Mesenchymal stem cell (in vitro differentiated cells and primary cell): ENCODE results near the gene UPK1B.
A peak's percentile ranks its signal among the peaks of the same experiment; 100 is the strongest.

Experiments
- DNase-seq: peaks from one replicate; pipeline ENCODE4 v3.0.0-alpha.2; 2013
- H2AFZ ChIP-seq: one replicate; pipeline ENCODE4 v1.6.1; 2013; ENCODE audit warnings: low read depth, mild to moderate bottlenecking, control low read depth, inconsistent platforms, low read length, moderate library complexity
- H2AK5ac ChIP-seq: 2 replicates; pipeline ENCODE4 v1.6.1; 2013; ENCODE audit warnings: low read length, moderate library complexity, mild to moderate bottlenecking, inconsistent platforms; ENCODE audit not compliant: severe bottlenecking
- H2BK120ac ChIP-seq: one replicate; pipeline ENCODE4 v1.6.1; 2013; ENCODE audit warnings: low read depth, mild to moderate bottlenecking, inconsistent platforms, low read length, moderate library complexity
- H2BK12ac ChIP-seq, 2 experiments: one replicate each; pipeline ENCODE4 v1.6.1; 2013; ENCODE audit warnings: inconsistent platforms in 2 of 2, low read length in 2 of 2, mild to moderate bottlenecking in 2 of 2, moderate library complexity in 2 of 2, control low read depth in 1 of 2
- H2BK15ac ChIP-seq: one replicate; pipeline ENCODE4 v1.6.1; 2013; ENCODE audit warnings: mild to moderate bottlenecking, low read depth, inconsistent platforms; ENCODE audit not compliant: poor library complexity, severe bottlenecking
- H2BK5ac ChIP-seq: 2 replicates; pipeline ENCODE4 v1.6.1; 2013; ENCODE audit warnings: low read depth, mild to moderate bottlenecking, low read length, control low read depth, inconsistent platforms; ENCODE audit not compliant: poor library complexity, severe bottlenecking
- H3K14ac ChIP-seq, 2 experiments: one replicate each; pipeline ENCODE4 v1.6.1; 2013; ENCODE audit warnings: inconsistent platforms in 2 of 2, low read length in 2 of 2, control low read depth in 1 of 2, mild to moderate bottlenecking in 1 of 2, moderate library complexity in 1 of 2
- H3K18ac ChIP-seq, 2 experiments: one replicate each; pipeline ENCODE4 v1.6.1; 2013; ENCODE audit warnings: inconsistent platforms in 2 of 2, low read length in 2 of 2, control low read depth in 1 of 2, low read depth in 1 of 2, mild to moderate bottlenecking in 1 of 2
- H3K23ac ChIP-seq, 2 experiments: one replicate each; pipeline ENCODE4 v1.6.1; 2013; ENCODE audit warnings: inconsistent platforms in 2 of 2, low read length in 2 of 2, mild to moderate bottlenecking in 2 of 2, moderate library complexity in 2 of 2, control low read depth in 1 of 2
- H3K27ac ChIP-seq: 2 replicates; pipeline ENCODE4 v1.5.1; 2013; ENCODE audit warnings: mild to moderate bottlenecking, moderate library complexity, low read length, control low read depth, inconsistent platforms; ENCODE audit not compliant: poor library complexity, severe bottlenecking
- H3K27me3 ChIP-seq, 2 experiments: 2 replicates each; pipeline versions ENCODE4 v1.6.1 to v1.7.0; 2013; ENCODE audit warnings: low read length in 2 of 2, mild to moderate bottlenecking in 2 of 2, moderate library complexity in 2 of 2, control low read depth in 1 of 2, inconsistent platforms in 1 of 2; ENCODE audit not compliant: control insufficient read depth in 1 of 2, insufficient read depth in 1 of 2
- H3K36me3 ChIP-seq, 2 experiments: 2 replicates each; pipeline versions ENCODE4 v1.6.1 to v1.7.0; 2013; ENCODE audit warnings: low read length in 2 of 2, control low read depth in 1 of 2, inconsistent platforms in 1 of 2, low read depth in 1 of 2, mild to moderate bottlenecking in 1 of 2; ENCODE audit not compliant: insufficient read depth in 2 of 2, control insufficient read depth in 1 of 2
- H3K4ac ChIP-seq, 2 experiments: one replicate each; pipeline ENCODE4 v1.6.1; 2013; ENCODE audit warnings: inconsistent platforms in 2 of 2, low read length in 2 of 2, mild to moderate bottlenecking in 2 of 2, moderate library complexity in 2 of 2, control low read depth in 1 of 2, low read depth in 1 of 2
- H3K4me1 ChIP-seq: 2 replicates; pipeline ENCODE4 v1.6.1; 2013; ENCODE audit warnings: low read depth, low read length, control low read depth; ENCODE audit not compliant: control insufficient read depth, insufficient read depth
- H3K4me2 ChIP-seq: 2 replicates; pipeline ENCODE4 v1.6.1; 2013; ENCODE audit warnings: low read length, mild to moderate bottlenecking, inconsistent platforms; ENCODE audit not compliant: poor library complexity, severe bottlenecking
- H3K4me3 ChIP-seq, 2 experiments: 2 replicates each; pipeline versions ENCODE4 v1.5.1 to v1.7.0; 2013; ENCODE audit warnings: low read length in 2 of 2, mild to moderate bottlenecking in 2 of 2, control low read depth in 1 of 2, low read depth in 1 of 2; ENCODE audit not compliant: insufficient read depth in 1 of 2
- H3K79me1 ChIP-seq: replicated peaks from 2 replicates; pipeline ENCODE4 v1.6.1; 2013; ENCODE audit warnings: mild to moderate bottlenecking, control low read depth, low read length, inconsistent platforms; ENCODE audit not compliant: poor library complexity, severe bottlenecking
- H3K9ac ChIP-seq: 2 replicates; pipeline ENCODE4 v1.7.0; 2013; ENCODE audit warnings: mild to moderate bottlenecking, low read length, moderate library complexity
- H3K9me3 ChIP-seq: 2 replicates; pipeline ENCODE4 v1.7.0; 2013; ENCODE audit warnings: mild to moderate bottlenecking, low read length; ENCODE audit not compliant: control insufficient read depth
- H4K8ac ChIP-seq: one replicate; pipeline ENCODE4 v1.6.1; 2013; ENCODE audit warnings: inconsistent platforms, mild to moderate bottlenecking, low read length, moderate library complexity
- H4K91ac ChIP-seq: one replicate; pipeline ENCODE4 v1.6.1; 2013; ENCODE audit warnings: mild to moderate bottlenecking, low read length, inconsistent platforms
- WGBS: methylation state at CpG from one replicate; pipeline ENCODE4 v1.1.7; 2013; ENCODE audit warnings: mixed read lengths; 5-methylcytosine and 5-hydroxymethylcytosine counted together

UPK1B gene

DNA sequence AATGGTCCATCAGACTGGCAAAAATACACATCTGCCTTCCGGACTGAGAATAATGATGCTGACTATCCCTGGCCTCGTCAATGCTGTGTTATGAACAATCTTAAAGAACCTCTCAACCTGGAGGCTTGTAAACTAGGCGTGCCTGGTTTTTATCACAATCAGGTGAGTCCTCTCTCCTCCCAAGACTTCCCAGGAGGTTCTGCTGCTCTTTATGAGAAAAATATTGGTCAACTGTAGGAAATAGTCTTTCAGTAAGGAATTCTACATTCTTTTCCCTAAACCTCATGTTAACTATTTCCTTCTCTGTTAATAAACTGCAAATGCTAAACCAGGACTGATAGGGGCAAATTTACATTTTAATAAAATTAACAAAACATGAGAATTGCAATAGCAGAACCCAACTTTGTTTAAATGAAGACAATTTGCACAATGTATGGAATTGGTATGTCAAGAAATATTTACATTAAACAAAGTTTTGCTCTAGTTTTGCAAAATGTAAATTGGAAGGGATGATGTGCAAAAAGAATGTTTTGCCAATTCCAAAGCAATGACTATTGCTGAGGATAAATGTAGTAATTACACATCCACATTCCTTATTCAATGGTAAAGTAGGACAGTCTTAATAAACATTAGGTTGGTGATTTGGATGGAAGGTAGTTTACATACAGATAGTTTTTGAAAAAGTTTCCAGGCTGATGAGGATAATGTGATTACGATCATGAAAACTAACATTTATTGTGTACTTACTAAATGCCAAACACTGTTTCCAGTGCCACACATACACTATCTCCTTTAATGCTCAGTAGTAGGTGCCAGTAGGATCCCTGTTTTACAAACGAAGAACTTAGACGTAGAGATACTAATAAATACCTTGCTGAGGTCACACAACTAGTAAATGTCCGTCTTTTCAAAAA, 21.1 kb downstream of the UPK1B start:
- WGBS: 88% methylated on average over 6 of the region's 7 CpGs

DNA sequence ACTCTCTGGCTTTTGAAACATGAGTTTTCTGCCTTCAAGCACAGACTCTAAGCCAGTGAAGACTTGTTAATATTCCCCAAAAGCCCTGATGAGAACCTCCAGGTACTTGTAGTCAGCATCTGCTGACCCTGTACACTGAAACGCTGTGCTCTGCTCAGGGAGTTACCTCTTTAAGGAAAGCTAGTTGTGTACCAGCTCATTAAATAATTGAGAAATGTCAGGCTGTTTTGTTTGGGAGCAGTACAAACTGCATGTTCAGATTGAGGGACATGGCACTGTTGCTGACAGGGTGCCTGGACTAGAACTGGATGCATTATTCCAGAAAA, 21.7 kb downstream of the UPK1B start:
- Histone ChIP-seq H3K27ac (peak overlapping the region; percentile 90), H4K91ac (no peak overlapping the region), H2AK5ac (peak overlapping the region; percentile 20), H3K27me3 (no peaks in the 10 kb centered on the region), H3K18ac (no peak overlapping the region), H3K4me3 (no peak overlapping the region), H4K8ac (no peak overlapping the region), H2BK12ac (no peak overlapping the region), H2AFZ (no peak overlapping the region), H3K9me3 (no peaks in the 10 kb centered on the region), H3K4me2 (no peak overlapping the region), H3K4ac (no peak overlapping the region), H2BK15ac (no peak overlapping the region), H2BK5ac (peak overlapping the region; percentile 36), H3K23ac (no peak overlapping the region), H3K14ac (no peak overlapping the region), H3K9ac (no peak overlapping the region), H3K79me1 (no peaks in the 10 kb centered on the region), H2BK120ac (no peak overlapping the region), H3K36me3 (no peaks in the 10 kb centered on the region), H3K4me1 (peaks cover 3% of the 10 kb centered on the region)
- DNase-seq: no peak
- 87% methylated on average over 1 of the region's 1 CpG for WGBS

More for the DNA sequence above, 21.1 kb downstream of the UPK1B start:
- no peak overlapping the region for H3K23ac ChIP-seq
- H2BK12ac ChIP-seq: no peak overlapping the region
- H3K27ac ChIP-seq: peak overlapping the region; percentile 91
- no peaks in the 10 kb centered on the region for H3K9me3 ChIP-seq
- peak overlapping the region; percentile 36 for H2BK5ac ChIP-seq
- no peak for DNase-seq
- no peak overlapping the region for H4K91ac ChIP-seq
- H3K27me3 ChIP-seq: no peaks in the 10 kb centered on the region
- peak overlapping the region; percentile 61 for H2AK5ac ChIP-seq
- no peaks in the 10 kb centered on the region for H3K36me3 ChIP-seq
- H3K9ac ChIP-seq: no peak overlapping the region
- no peak overlapping the region for H3K4ac ChIP-seq
- H3K4me3 ChIP-seq: no peak overlapping the region
- no peak overlapping the region for H2BK120ac ChIP-seq
- H3K79me1 ChIP-seq: no peaks in the 10 kb centered on the region
- H3K14ac ChIP-seq: no peak overlapping the region
- H4K8ac ChIP-seq: no peak overlapping the region
- H2BK15ac ChIP-seq: no peak overlapping the region
- no peak overlapping the region for H3K4me2 ChIP-seq
- no peak overlapping the region for H3K18ac ChIP-seq
- peaks cover 3% of the 10 kb centered on the region for H3K4me1 ChIP-seq
- no peak overlapping the region for H2AFZ ChIP-seq

DNA sequence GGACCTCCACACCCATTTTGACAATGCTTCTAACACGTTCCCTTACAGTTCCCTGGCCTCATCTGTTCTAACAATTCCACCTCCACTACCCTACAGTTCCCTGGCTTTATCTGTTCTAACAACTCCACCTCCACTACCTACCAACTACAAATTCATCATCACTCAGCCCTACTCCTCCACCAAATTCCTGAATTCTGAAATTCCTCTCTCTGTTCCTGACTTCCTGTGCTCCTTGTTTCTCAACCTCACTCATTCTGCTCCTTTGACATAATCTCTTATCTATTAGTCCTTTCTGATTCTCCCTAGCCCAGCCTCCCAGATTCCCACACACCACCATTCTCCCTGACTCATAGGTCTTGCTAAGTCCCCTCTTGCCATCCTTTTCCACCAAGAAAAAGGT, 22.5 kb downstream of the UPK1B start:
- Histone ChIP-seq H4K91ac (no peak overlapping the region), H3K9ac (no peak overlapping the region), H3K79me1 (no peaks in the 10 kb centered on the region), H3K23ac (no peak overlapping the region), H3K18ac (no peak overlapping the region), H3K4me2 (no peak overlapping the region), H3K4me1 (peaks cover 3% of the 10 kb centered on the region), H3K4ac (no peak overlapping the region), H2AK5ac (no peak overlapping the region), H2BK120ac (no peak overlapping the region), H2AFZ (no peak overlapping the region), H3K4me3 (no peak overlapping the region), H3K27me3 (no peaks in the 10 kb centered on the region), H2BK15ac (no peak overlapping the region), H3K9me3 (no peaks in the 10 kb centered on the region), H3K27ac (peak overlapping the region; percentile 59), H4K8ac (no peak overlapping the region), H3K14ac (no peak overlapping the region), H3K36me3 (no peaks in the 10 kb centered on the region), H2BK12ac (no peak overlapping the region), H2BK5ac (no peak overlapping the region)
- DNase-seq: no peak
- 58% methylated on average over 1 of the region's 1 CpG for WGBS

DNA sequence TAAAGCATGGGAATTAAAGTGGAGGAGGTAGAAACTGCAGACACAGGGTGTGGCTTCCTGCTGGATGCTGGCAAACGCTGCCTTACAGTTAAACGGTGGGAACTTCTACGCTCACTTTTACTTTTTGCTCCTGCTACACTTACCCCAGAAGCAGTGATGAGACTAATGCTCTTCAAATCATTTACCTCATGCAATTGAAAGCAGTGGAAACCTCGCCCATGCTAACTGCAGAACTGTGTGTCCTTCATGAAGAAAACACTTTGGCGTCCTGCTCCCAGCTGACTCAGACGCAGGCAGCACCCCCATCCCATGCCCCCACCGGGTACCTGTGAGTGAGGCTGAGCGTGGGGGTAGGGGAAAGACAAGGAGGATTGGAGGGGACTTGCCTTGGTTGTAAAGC, 31.8 kb downstream of the UPK1B start:
- Histone ChIP-seq H3K14ac (no peak overlapping the region), H2BK5ac (no peak overlapping the region), H3K9me3 (no peaks in the 10 kb centered on the region), H3K4ac (no peak overlapping the region), H3K4me2 (no peak overlapping the region), H4K8ac (no peak overlapping the region), H3K79me1 (no peaks in the 10 kb centered on the region), H3K9ac (no peak overlapping the region), H2AFZ (no peak overlapping the region), H3K27ac (no peak overlapping the region), H3K18ac (no peak overlapping the region), H3K4me3 (peak overlapping the region in 1 of 2 experiments; percentile 38), H4K91ac (no peak overlapping the region), H2AK5ac (peak overlapping the region; percentile 9), H3K27me3 (no peaks in the 10 kb centered on the region), H2BK15ac (no peak overlapping the region), H3K4me1 (peaks cover 8% of the 10 kb centered on the region), H2BK120ac (no peak overlapping the region), H3K23ac (no peak overlapping the region), H3K36me3 (peaks cover 5 to 9% of the 10 kb centered on the region in 2 experiments), H2BK12ac (no peak overlapping the region)
- whole genome bisulfite sequencing: 91% methylated on average over 8 of the region's 8 CpGs
- no peak for DNase-seq
